GM11168 (cell line): ENCODE results near the gene CXCL9.
"Not testable (repeated sequence)": the region's sequence is repeated elsewhere in the genome, so short reads cannot be mapped to it uniquely, and the experiment has no call there.

Experiments used
- in situ Hi-C: fragments of 300-500 bp; cut with MboI; formaldehyde crosslinking; loops from one replicate; pipeline ENCODE4 v1.12.0; 2022; ENCODE audit warnings: low sequenced_read_pairs; ENCODE audit not compliant: unreplicated experiment

CXCL9 gene

DNA sequence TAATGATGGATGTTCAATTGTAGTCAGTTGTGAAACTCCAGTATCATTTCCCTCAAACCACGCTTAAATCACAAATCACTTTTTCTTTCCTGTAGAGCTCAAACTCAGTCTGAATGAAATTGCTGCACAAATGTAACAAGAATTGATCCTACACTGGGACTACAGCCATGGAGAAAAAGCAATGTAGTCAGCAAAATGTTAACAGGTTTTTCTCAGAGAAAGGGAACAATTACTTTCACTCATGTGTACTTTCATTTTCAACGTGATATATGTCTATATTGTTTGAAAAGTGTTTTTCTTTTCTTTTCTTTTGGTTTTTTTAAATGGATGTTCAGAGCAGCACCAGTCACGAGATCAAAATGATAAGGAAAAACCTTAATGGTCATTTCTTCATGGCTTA, 39.2 kb downstream of the CXCL9 start:
- in situ Hi-C loops: no loop called here

DNA sequence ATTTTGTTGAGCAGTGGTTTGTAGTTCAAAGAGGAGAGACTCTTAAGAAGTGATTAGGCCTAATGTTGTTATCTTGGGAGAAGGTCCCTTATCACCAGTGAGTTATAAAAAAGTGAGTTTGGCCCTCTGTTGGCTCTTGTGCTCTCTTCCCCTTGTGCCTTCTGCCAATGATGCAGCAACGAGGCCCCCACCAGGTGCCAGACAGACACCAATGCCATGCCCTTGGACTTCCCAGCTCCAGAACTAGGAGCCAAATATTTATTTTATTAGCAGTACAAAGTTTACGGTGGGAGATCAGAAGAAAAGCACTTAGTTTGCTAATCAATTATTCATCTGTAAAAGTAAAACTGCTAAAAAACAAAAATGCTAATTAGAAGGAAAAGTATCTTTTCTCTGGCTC, 43.8 kb downstream of the CXCL9 start:
- in situ Hi-C loops: no loop called here

DNA sequence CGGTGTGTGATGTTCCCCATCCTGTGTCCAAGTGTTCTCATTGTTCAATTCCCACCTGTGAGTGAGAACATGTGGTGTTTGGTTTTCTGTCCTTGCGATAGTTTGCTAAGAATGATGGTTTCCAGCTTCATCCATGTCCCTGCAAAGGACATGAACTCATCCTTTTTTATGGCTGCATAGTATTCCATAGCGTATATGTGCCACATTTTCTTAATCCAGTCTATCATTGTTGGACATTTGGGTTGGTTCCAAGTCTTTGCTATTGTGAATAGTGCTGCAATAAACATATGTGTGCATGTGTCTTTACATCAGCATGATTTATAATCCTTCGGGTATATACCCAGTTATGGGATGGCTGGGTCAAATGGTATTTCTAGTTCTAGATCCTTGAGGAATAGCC, 45.2 kb downstream of the CXCL9 start:
- in situ Hi-C loops: not testable (repeated sequence)

DNA sequence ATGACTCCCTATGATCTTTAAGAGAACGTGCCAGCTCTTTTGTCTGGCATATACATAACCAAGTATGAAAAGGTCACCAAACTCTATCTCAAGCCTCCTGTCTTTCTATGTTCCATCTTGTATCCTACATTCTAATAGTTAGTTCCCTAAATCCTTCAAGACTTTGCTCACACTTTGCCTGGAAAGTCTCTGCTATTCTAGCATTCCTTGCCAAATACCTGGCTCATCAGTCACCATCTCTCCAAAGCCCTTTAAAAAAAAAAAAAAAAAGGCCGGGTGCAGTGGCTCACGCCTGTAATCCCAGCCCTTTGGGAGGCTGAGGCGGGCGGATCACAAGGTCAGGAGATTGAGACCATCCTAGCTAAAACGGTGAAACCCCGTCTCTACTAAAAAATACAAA, 48.8 kb downstream of the CXCL9 start:
- in situ Hi-C loops: not testable (repeated sequence)

DNA sequence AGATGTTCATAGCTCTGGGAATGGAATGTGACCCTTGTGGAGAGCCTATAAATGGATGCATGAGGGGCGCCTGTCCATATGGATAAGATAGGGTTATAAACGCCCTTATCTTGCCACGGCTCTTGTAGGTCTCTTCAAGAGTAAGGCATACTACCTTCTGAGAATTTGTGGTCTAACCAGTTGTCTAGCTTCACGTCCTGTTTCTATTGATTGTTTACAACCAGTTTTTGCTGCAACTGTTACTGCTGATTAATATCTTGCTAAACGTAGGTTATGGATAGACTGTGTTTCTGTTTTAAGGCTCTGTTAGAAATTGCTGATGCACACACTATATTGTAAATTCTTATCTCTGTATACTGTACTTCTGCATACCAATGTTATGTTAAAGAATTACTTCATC, 52.5 kb downstream of the CXCL9 start:
- in situ Hi-C loops: not testable (repeated sequence)

DNA sequence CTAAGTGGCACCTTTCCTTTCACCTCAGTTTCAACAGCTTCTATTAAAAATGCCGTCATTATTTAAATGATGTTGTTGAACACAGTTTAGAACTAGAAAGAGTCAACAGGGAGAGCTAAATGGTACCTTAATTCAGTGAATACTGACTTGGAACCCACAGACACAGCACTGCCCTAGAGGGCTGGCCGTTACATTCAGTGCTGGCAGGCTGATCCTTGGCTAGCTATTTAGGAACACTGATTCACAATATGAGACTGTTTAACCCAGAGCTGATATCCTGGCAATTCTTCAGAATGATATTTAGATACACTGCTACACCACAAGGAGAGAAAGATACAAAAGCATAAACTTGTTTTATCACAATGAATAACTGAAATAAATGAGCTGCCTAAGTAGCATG, 53.8 kb downstream of the CXCL9 start:
- in situ Hi-C loops: no loop called here
